ENCODE results near the gene KRTAP13-1. TPM values are rescaled to one million over a fixed set of nuclear protein-coding genes. Genes with fewer than 3 reads are reported as not detected.
A peak's percentile ranks its signal among the peaks of the same experiment; 100 is the strongest.

Gene KRTAP13-1
- total RNA-seq, 1 experiment from 2014 or later, result not detected

DNA sequence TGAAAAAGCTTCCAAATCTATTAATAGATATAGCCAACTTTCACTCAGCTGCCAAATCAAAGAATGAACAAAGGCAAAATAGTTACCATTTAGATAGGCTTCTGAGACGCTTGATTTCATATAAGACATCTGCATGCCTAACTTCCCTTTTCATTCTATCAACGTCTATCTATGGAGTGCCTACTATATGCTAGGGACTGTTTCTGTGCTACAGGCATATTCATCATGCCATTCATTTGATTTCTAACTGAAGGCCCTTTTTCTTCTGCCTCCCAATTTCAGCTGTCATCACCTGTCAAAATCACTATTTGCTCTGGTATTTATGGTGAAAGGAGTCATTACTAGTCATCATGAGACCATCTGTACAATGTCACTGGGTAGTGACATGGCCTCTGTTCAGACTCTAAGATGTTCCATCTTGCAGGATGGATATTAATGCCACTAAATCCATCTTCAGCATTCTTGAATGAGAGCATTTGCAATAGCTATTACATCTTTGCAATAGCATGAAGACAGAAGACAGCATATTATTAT, 4.3 kb upstream of the KRTAP13-1 start:
- Histone ChIP-seq H3K4me3 (ENCODE audit: low read depth in 2 of 2, low read length in 2 of 2) (no peak overlapping the region), H3K36me3 (ENCODE audit: control insufficient read depth, insufficient read depth, low read length) (no peaks in the 10 kb centered on the region), H3K27me3 (ENCODE audit: control insufficient read depth, insufficient read depth, low read length) (no peaks in the 10 kb centered on the region), H3K9me3 (ENCODE audit: control insufficient read depth, insufficient read depth, low read depth, low read length) (no peaks in the 10 kb centered on the region), H3K27ac (ENCODE audit: low read length) (no peak overlapping the region), H3K4me1 (ENCODE audit: control insufficient read depth, insufficient read depth, low read length) (no peaks in the 10 kb centered on the region)
- ATAC-seq (no peak), DNase-seq (ENCODE audit: low read depth, low spot score) (no peak)
- in situ Hi-C loops (cut with HindIII; ENCODE audit: low pct_unique_long_range_greater_than_20kb, low sequenced_read_pairs), result no loop called here
- intact Hi-C loops (cut with micrococcal nuclease; ENCODE audit: unreplicated experiment), result no loop called here
- TF ChIP-seq SIN3A (IDR thresholded peaks at IDR 0.05; ENCODE audit: borderline replicate concordance, insufficient read depth, low read depth, low read length) (no peak), POLR2AphosphoS5 (IDR thresholded peaks at IDR 0.05; ENCODE audit: low read depth, low read length) (no peak), TCF7L2 (IDR thresholded peaks at IDR 0.05; ENCODE audit: low read depth, low read length) (no peak)
- TF ChIP-seq, protein P1, sequence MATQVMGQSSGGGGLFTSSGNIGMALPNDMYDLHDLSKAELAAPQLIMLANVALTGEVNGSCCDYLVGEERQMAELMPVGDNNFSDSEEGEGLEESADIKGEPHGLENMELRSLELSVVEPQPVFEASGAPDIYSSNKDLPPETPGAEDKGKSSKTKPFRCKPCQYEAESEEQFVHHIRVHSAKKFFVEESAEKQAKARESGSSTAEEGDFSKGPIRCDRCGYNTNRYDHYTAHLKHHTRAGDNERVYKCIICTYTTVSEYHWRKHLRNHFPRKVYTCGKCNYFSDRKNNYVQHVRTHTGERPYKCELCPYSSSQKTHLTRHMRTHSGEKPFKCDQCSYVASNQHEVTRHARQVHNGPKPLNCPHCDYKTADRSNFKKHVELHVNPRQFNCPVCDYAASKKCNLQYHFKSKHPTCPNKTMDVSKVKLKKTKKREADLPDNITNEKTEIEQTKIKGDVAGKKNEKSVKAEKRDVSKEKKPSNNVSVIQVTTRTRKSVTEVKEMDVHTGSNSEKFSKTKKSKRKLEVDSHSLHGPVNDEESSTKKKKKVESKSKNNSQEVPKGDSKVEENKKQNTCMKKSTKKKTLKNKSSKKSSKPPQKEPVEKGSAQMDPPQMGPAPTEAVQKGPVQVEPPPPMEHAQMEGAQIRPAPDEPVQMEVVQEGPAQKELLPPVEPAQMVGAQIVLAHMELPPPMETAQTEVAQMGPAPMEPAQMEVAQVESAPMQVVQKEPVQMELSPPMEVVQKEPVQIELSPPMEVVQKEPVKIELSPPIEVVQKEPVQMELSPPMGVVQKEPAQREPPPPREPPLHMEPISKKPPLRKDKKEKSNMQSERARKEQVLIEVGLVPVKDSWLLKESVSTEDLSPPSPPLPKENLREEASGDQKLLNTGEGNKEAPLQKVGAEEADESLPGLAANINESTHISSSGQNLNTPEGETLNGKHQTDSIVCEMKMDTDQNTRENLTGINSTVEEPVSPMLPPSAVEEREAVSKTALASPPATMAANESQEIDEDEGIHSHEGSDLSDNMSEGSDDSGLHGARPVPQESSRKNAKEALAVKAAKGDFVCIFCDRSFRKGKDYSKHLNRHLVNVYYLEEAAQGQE (IDR thresholded peaks at IDR 0.05; ENCODE audit: insufficient read depth in 1 of 2, low read depth in 2 of 2, low read length in 1 of 2), result no peak
- TF ChIP-seq, protein P2, sequence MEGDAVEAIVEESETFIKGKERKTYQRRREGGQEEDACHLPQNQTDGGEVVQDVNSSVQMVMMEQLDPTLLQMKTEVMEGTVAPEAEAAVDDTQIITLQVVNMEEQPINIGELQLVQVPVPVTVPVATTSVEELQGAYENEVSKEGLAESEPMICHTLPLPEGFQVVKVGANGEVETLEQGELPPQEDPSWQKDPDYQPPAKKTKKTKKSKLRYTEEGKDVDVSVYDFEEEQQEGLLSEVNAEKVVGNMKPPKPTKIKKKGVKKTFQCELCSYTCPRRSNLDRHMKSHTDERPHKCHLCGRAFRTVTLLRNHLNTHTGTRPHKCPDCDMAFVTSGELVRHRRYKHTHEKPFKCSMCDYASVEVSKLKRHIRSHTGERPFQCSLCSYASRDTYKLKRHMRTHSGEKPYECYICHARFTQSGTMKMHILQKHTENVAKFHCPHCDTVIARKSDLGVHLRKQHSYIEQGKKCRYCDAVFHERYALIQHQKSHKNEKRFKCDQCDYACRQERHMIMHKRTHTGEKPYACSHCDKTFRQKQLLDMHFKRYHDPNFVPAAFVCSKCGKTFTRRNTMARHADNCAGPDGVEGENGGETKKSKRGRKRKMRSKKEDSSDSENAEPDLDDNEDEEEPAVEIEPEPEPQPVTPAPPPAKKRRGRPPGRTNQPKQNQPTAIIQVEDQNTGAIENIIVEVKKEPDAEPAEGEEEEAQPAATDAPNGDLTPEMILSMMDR (IDR thresholded peaks at IDR 0.05), result no peak
- no TSS peak for BruUV-seq (replicated peaks)
- ChIA-PET CTCF (no interaction called here), POLR2A (no interaction called here)

DNA sequence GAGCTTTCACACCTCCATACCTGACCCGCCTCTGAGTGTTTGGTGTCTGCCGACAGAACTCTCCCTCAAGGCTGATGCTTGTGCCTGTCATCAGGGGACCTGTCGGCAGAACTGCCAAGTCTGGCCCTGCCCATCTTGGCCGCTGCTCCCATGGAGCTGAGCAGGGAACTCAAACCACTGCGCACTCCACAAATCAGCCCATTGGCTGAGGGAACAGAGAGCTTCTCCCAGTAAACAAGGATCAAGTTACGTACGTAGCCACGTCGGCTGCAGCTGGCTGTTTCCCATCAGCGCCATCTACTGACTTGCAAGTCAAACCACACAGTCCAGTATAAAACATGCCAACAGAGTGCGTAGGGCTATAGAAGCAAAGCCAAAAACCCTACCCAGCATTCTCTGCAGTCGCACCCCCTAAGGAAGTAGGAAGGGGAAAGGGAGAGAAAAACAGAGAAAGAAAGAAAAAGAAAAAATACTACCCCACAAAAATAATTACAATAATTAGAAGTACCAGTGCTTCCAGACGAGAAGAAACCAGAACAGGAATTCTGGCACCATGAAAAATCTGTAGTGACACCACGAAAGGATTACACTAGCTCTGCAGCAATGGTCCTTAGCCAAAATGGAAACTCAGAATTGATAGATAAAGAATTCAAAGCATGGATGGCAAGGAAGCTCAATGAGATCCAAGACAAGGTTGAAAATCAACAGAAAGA, 13.1 kb downstream of the KRTAP13-1 start:
- no peak for ATAC-seq
- intact Hi-C loops (cut with micrococcal nuclease; ENCODE audit: unreplicated experiment), result no loop called here

More for the DNA sequence above, 13.1 kb downstream of the KRTAP13-1 start:
- H3K4me3 ChIP-seq (ENCODE audit: low read depth in 2 of 2, low read length in 2 of 2), result no peak overlapping the region
- no peak for TF ChIP-seq SIN3A (IDR thresholded peaks at IDR 0.05; ENCODE audit: borderline replicate concordance, insufficient read depth, low read depth, low read length)
- TF ChIP-seq, protein P2 (IDR thresholded peaks at IDR 0.05), result peak; percentile 31
- ChIA-PET POLR2A (no interaction called here), CTCF (no interaction called here)
- H3K27ac ChIP-seq (ENCODE audit: low read length), result no peak overlapping the region
- no peak for DNase-seq (ENCODE audit: low read depth, low spot score)
- H3K27me3 ChIP-seq (ENCODE audit: control insufficient read depth, insufficient read depth, low read length), result no peaks in the 10 kb centered on the region
- BruUV-seq (replicated peaks), result no TSS peak
- H3K9me3 ChIP-seq (ENCODE audit: control insufficient read depth, insufficient read depth, low read depth, low read length), result no peaks in the 10 kb centered on the region
- in situ Hi-C loops (cut with HindIII; ENCODE audit: low pct_unique_long_range_greater_than_20kb, low sequenced_read_pairs), result no loop called here
- H3K4me1 ChIP-seq (ENCODE audit: control insufficient read depth, insufficient read depth, low read length), result no peaks in the 10 kb centered on the region
- no peaks in the 10 kb centered on the region for H3K36me3 ChIP-seq (ENCODE audit: control insufficient read depth, insufficient read depth, low read length)
